ENCODE data around the gene SLC16A9.

DNA sequence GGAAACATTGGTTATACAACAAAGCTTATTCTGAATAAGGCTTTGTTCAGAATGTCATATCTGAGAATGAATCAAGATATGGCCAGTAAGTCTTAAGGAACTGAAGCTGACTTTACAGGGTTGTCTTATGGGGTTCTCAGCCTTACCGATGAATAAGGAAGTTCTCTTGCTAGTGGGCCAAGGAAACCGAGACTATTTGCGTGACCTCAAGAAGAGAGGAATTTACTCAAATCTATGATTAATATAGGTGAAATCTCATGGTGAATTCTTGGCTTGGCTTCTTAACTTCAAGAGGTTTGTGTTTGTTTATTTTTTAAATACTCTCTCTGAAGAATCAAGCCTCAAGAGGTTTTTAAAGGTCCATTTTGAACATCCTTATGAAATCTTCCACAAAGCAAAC lies 48.3 kb upstream of the SLC16A9 start:
- no peak for TF ChIP-seq EZH2 (IDR thresholded peaks at IDR 0.05; ENCODE audit: insufficient read depth, poor library complexity, severe bottlenecking)
- TF ChIP-seq EZH2phosphoT487 (IDR thresholded peaks at IDR 0.05; ENCODE audit: insufficient read depth, low read depth) = no peak

All from GM23248 (cell line).